ENCODE measurements around the gene FOXD1. TPM values are rescaled to one million over a fixed set of nuclear protein-coding genes. Genes with fewer than 3 reads are reported as not detected.
A peak's percentile ranks its signal among the peaks of the same experiment; 100 is the strongest.

Gene FOXD1
- total RNA-seq, result under 1 TPM; 0.31 to 0.63 (median 0.41) TPM
- total RNA-seq (2013), result 0.11 TPM

GRCh38 chr5:73448463-73449136 lies at the start of gene FOXD1:
TSS of gene FOXD1 (minus strand) at chr5:73448777. CDS start at chr5:73448362, 415 bp downstream.
- Histone ChIP-seq H3K27ac (ENCODE audit: low read length) (no peak within 1 kb of the TSS), H3K36me3 (ENCODE audit: control insufficient read depth, insufficient read depth, low read length) (no peaks in the 10 kb centered on the region), H3K9me3 (ENCODE audit: control insufficient read depth, insufficient read depth, low read length) (peaks cover 32% of the 10 kb centered on the region), H3K4me3 (ENCODE audit: low read length) (peak within 1 kb of the TSS; percentile 51), H3K4me1 (ENCODE audit: control insufficient read depth, insufficient read depth, low read length) (peaks cover 24% of the 10 kb centered on the region), H3K27me3 (ENCODE audit: control insufficient read depth, insufficient read depth, low read length) (peaks cover 81% of the 10 kb centered on the region)
- WGBS (ENCODE audit: insufficient coverage), result under 1% methylated on average over 59 of the region's 59 CpGs
- ATAC-seq (peak; percentile 50 to 57 (median 56)), DNase-seq (peak; percentile 25 to 61)
- Mint-ChIP-seq H3K27ac (peak within 1 kb of the TSS; percentile 44 to 50), H3K4me1 (peaks cover 11 to 21% of the 10 kb centered on the region in 2 donors), H3K36me3 (peaks cover 8% of the 10 kb centered on the region), H3K9me3 (no peaks in the 10 kb centered on the region), H3K4me3 (peak within 1 kb of the TSS; percentile 87), H3K27me3 (ENCODE audit: low read depth in 2 of 2) (peaks cover 58 to 60% of the 10 kb centered on the region in 2 donors)
- TF ChIP-seq CTCF (IDR thresholded peaks at IDR 0.05), result no peak
- intact Hi-C loops (cut with micrococcal nuclease), result loop anchor here (10.0 kb wide), 1 partner anchor 524 kb away; no protein-coding TSS in a partner anchor

GRCh38 chr5:73497497-73498056 lies 49.0 kb upstream of the FOXD1 start:
- H3K27ac Mint-ChIP-seq, result peak overlapping the region; percentile 94 to 98

GRCh38 chr5:73496984-73497457 lies 48.4 kb upstream of the FOXD1 start:
- Histone ChIP-seq H3K27me3 (ENCODE audit: control insufficient read depth, insufficient read depth, low read length) (peaks cover 10% of the 10 kb centered on the region), H3K27ac (ENCODE audit: low read length) (no peak overlapping the region), H3K9me3 (ENCODE audit: control insufficient read depth, insufficient read depth, low read length) (no peaks in the 10 kb centered on the region), H3K4me1 (ENCODE audit: control insufficient read depth, insufficient read depth, low read length) (peaks cover 13% of the 10 kb centered on the region), H3K36me3 (ENCODE audit: control insufficient read depth, insufficient read depth, low read length) (peaks cover 10% of the 10 kb centered on the region), H3K4me3 (ENCODE audit: low read length) (no peak overlapping the region)
- Mint-ChIP-seq H3K4me1 (peaks cover 27 to 31% of the 10 kb centered on the region in 2 donors), H3K27ac (peak overlapping the region in 1 of 2 donors; percentile 94), H3K9me3 (no peaks in the 10 kb centered on the region), H3K27me3 (ENCODE audit: low read depth in 2 of 2) (peaks cover 21 to 36% of the 10 kb centered on the region in 2 donors), H3K4me3 (peak overlapping the region; percentile 95), H3K36me3 (no peaks in the 10 kb centered on the region)
- peak; percentile 16 for TF ChIP-seq CTCF (IDR thresholded peaks at IDR 0.05)
- ATAC-seq (no peak), DNase-seq (peak in 1 of 2 donors; percentile 14)
- intact Hi-C loops (cut with micrococcal nuclease), result no loop called here
- no CpG with 5 or more reads among the region's 1 CpG for WGBS (ENCODE audit: insufficient coverage)

More at GRCh38 chr5:73497497-73498056, 49.0 kb upstream of the FOXD1 start:
- no peak for DNase-seq
- Mint-ChIP-seq H3K36me3 (no peaks in the 10 kb centered on the region), H3K4me1 (peaks cover 27 to 31% of the 10 kb centered on the region in 2 donors), H3K27me3 (ENCODE audit: low read depth in 2 of 2) (peaks cover 19 to 30% of the 10 kb centered on the region in 2 donors), H3K4me3 (peak overlapping the region; percentile 95), H3K9me3 (no peaks in the 10 kb centered on the region)
- peak overlapping the region; percentile 98 for H3K27ac ChIP-seq (ENCODE audit: low read length)
- intact Hi-C loops (cut with micrococcal nuclease), result loop anchor here (2.0 kb wide), 1 partner anchor 67 kb away; the partner anchor contains the start of genes ANKRA2 and UTP15
- H3K27me3 ChIP-seq (ENCODE audit: control insufficient read depth, insufficient read depth, low read length), result peaks cover 10% of the 10 kb centered on the region
- H3K9me3 ChIP-seq (ENCODE audit: control insufficient read depth, insufficient read depth, low read length), result no peaks in the 10 kb centered on the region
- peaks cover 13% of the 10 kb centered on the region for H3K4me1 ChIP-seq (ENCODE audit: control insufficient read depth, insufficient read depth, low read length)
- 70% methylated on average over 16 of the region's 16 CpGs for WGBS (ENCODE audit: insufficient coverage)
- H3K36me3 ChIP-seq (ENCODE audit: control insufficient read depth, insufficient read depth, low read length), result peaks cover 15% of the 10 kb centered on the region
- peak overlapping the region; percentile 100 for H3K4me3 ChIP-seq (ENCODE audit: low read length)
- no peak for TF ChIP-seq CTCF (IDR thresholded peaks at IDR 0.05)
- ATAC-seq, result no peak

Data from natural killer cell (primary cell).